GM23338 (cell line): Measurements from ENCODE around the gene LEMD2. TPM values are rescaled to one million over a fixed set of nuclear protein-coding genes. Genes with fewer than 3 reads are reported as not detected.

ENCODE experiments used
- ATAC-seq: fragments of 200-7000 bp; cut with Tn5 transposase; 3 replicates; pipeline ENCODE4 v1.9.1; 2020
- DNase-seq: peaks from one replicate; pipeline ENCODE4 v3.0.0-alpha.2; 2015; ENCODE audit warnings: low spot score
- H2AFZ ChIP-seq: fragments of 200-600 bp; sonication (generic); 2 replicates; pipeline ENCODE4 v1.8.0; 2016; ENCODE audit warnings: antibody characterized with exemption, mild to moderate bottlenecking, moderate library complexity
- H3F3A ChIP-seq: fragments of 200-600 bp; sonication (generic); replicated peaks from 2 replicates; pipeline ENCODE4 v1.8.0; 2017; ENCODE audit warnings: antibody characterized with exemption, mixed run types, low read depth
- H3K27ac ChIP-seq: fragments of 200-600 bp; sonication (generic); 2 replicates; pipeline ENCODE4 v1.6.1; 2016; ENCODE audit warnings: low read depth
- H3K27me3 ChIP-seq: fragments of 200-600 bp; sonication (generic); 2 replicates; pipeline ENCODE4 v1.8.0; 2016; ENCODE audit warnings: mild to moderate bottlenecking, mixed run types, moderate library complexity; ENCODE audit not compliant: insufficient read depth
- H3K36me3 ChIP-seq: fragments of 200-600 bp; sonication (generic); 2 replicates; pipeline ENCODE4 v1.8.0; 2016; ENCODE audit warnings: mild to moderate bottlenecking; ENCODE audit not compliant: insufficient read depth
- H3K4me1 ChIP-seq: fragments of 200-600 bp; sonication (generic); 2 replicates; pipeline ENCODE4 v1.8.0; 2016; ENCODE audit warnings: mild to moderate bottlenecking, moderate library complexity; ENCODE audit not compliant: insufficient read depth
- H3K4me2 ChIP-seq: fragments of 200-600 bp; sonication (generic); 2 replicates; pipeline ENCODE4 v1.7.1; 2017; ENCODE audit warnings: mixed run types
- H3K4me3 ChIP-seq: fragments of 200-600 bp; sonication (generic); 2 replicates; pipeline ENCODE4 v1.6.1; 2016; ENCODE audit warnings: mixed run types
- H3K79me2 ChIP-seq: fragments of 200-600 bp; sonication (generic); replicated peaks from 2 replicates; pipeline ENCODE4 v1.8.0; 2017; ENCODE audit warnings: mild to moderate bottlenecking; ENCODE audit not compliant: insufficient read depth
- H3K9me2 ChIP-seq: fragments of 200-600 bp; sonication (generic); 2 replicates; pipeline ENCODE4 v1.8.0; 2017; ENCODE audit not compliant: insufficient read depth
- H4K20me1 ChIP-seq: fragments of 200-600 bp; sonication (generic); replicated peaks from 2 replicates; pipeline ENCODE4 v1.8.0; 2017; ENCODE audit warnings: mild to moderate bottlenecking; ENCODE audit not compliant: insufficient read depth
- H3K27ac Mint-ChIP-seq: 2 replicates; pipeline ENCODE4 v1.8.0; 2020; ENCODE audit warnings: inconsistent platforms, mild to moderate bottlenecking, moderate library complexity, mixed read lengths
- H3K27me3 Mint-ChIP-seq: 3 replicates; pipeline ENCODE4 v1.8.0; 2022; ENCODE audit warnings: low read depth, mild to moderate bottlenecking, moderate library complexity, mixed read lengths, inconsistent platforms; ENCODE audit not compliant: insufficient read depth, poor library complexity
- H3K36me3 Mint-ChIP-seq: 3 replicates; pipeline ENCODE4 v1.8.0; 2021; ENCODE audit warnings: low read depth, mild to moderate bottlenecking, inconsistent platforms, moderate library complexity, mixed read lengths
- H3K4me1 Mint-ChIP-seq: 3 replicates; pipeline ENCODE4 v1.8.0; 2020; ENCODE audit warnings: mild to moderate bottlenecking, inconsistent platforms, mixed read lengths
- H3K4me3 Mint-ChIP-seq: 3 replicates; pipeline ENCODE4 v1.8.0; 2021; ENCODE audit warnings: moderate library complexity, mild to moderate bottlenecking, inconsistent platforms, mixed read lengths
- H3K9me3 Mint-ChIP-seq: 3 replicates; pipeline ENCODE4 v1.8.0; 2020; ENCODE audit warnings: moderate library complexity, mild to moderate bottlenecking, inconsistent platforms, mixed read lengths
- CREB1 ChIP-seq: fragments of 250-450 bp; sonication (Bioruptor Pico); IDR thresholded peaks from 2 replicates; pipeline ENCODE4 v1.5.0; 2020; ENCODE audit warnings: low read depth, mild to moderate bottlenecking, moderate library complexity
- CTCF ChIP-seq, 2 experiments: fragments of 200-600 bp in 1 of 2; sonication (generic) in 1 of 2; conservative IDR thresholded peaks; 2 replicates each; pipeline versions ENCODE4 v1.5.1 to v1.6.1; 2016 to 2017; ENCODE audit warnings: antibody characterized with exemption in 2 of 2, low read depth in 2 of 2, mild to moderate bottlenecking in 2 of 2, moderate library complexity in 1 of 2
- ETS1 ChIP-seq: IDR thresholded peaks from 2 replicates; pipeline ENCODE4 v1.6.1; 2016; ENCODE audit warnings: antibody characterized with exemption
- EZH2 ChIP-seq: fragments of 200-600 bp; sonication (generic); IDR thresholded peaks from one replicate; pipeline ENCODE4 v1.8.0; 2017; ENCODE audit warnings: antibody characterized with exemption, mild to moderate bottlenecking, low read depth; ENCODE audit not compliant: unreplicated experiment
- EZH2phosphoT487 ChIP-seq: fragments of 200-600 bp; sonication (generic); IDR thresholded peaks from one replicate; pipeline ENCODE4 v1.8.1; 2018; ENCODE audit warnings: antibody characterized with exemption; ENCODE audit not compliant: unreplicated experiment
- JUNB ChIP-seq: IDR thresholded peaks from one replicate; pipeline ENCODE4 v1.6.1; 2016; ENCODE audit warnings: antibody characterized with exemption; ENCODE audit not compliant: unreplicated experiment
- NANOG ChIP-seq: IDR thresholded peaks from 2 replicates; pipeline ENCODE4 v1.6.1; 2016; ENCODE audit warnings: antibody characterized with exemption, borderline replicate concordance
- POLR2AphosphoS5 ChIP-seq: IDR thresholded peaks from 2 replicates; pipeline ENCODE4 v1.6.1; 2016; ENCODE audit warnings: antibody characterized with exemption, low read depth
- REST ChIP-seq: IDR thresholded peaks from one replicate; pipeline ENCODE4 v1.6.1; 2018; ENCODE audit warnings: antibody characterized with exemption; ENCODE audit not compliant: unreplicated experiment
- STAT1 ChIP-seq: IDR thresholded peaks from one replicate; pipeline ENCODE4 v1.6.1; 2016; ENCODE audit warnings: antibody characterized with exemption; ENCODE audit not compliant: unreplicated experiment
- ZNF114 ChIP-seq: fragments of 250-450 bp; sonication (Bioruptor Pico); IDR thresholded peaks from 2 replicates; pipeline ENCODE4 v1.5.0; 2020; ENCODE audit warnings: mild to moderate bottlenecking, moderate library complexity
- ZNF331 ChIP-seq: fragments of 250-450 bp; sonication (Bioruptor Pico); IDR thresholded peaks from 2 replicates; pipeline ENCODE4 v1.5.0; 2020; ENCODE audit warnings: low read depth, mild to moderate bottlenecking, moderate library complexity
- ZNF462 ChIP-seq: fragments of 250-450 bp; sonication (Bioruptor Pico); IDR thresholded peaks from 2 replicates; pipeline ENCODE4 v1.5.0; 2020; ENCODE audit warnings: mild to moderate bottlenecking, moderate library complexity
- polyA plus RNA-seq: library from polyadenylated mRNA; unstranded; fragments of >200 nt; fragmentation: Nextera tagmentation; extraction: Ambion mirVana; gene quantifications from 2 replicates; pipeline ENCODE4 v1.2.1, GENCODE V29; 2016
- total RNA-seq: library from RNA; depleted of rRNA; stranded (reverse); fragments of >200 nt; shearing (Covaris generic); gene quantifications from 2 replicates; pipeline ENCODE4 v1.2.3, GENCODE V29; 2014

LEMD2 gene
- total and polyA plus RNA-seq, 2 experiments from 2014 or later, result 28.6 to 64.7 TPM

GRCh38 chr6:33732385-33732784, 56.5 kb downstream of the LEMD2 start:
- Mint-ChIP-seq H3K27ac (no peak overlapping the region), H3K4me1 (no peaks in the 10 kb centered on the region), H3K36me3 (no peaks in the 10 kb centered on the region), H3K4me3 (no peak overlapping the region), H3K27me3 (peaks cover 10% of the 10 kb centered on the region), H3K9me3 (no peaks in the 10 kb centered on the region)
- Histone ChIP-seq H3K4me3 (no peak overlapping the region), H3K9me2 (no peaks in the 10 kb centered on the region), H4K20me1 (no peaks in the 10 kb centered on the region), H3K27ac (no peak overlapping the region), H3K36me3 (no peaks in the 10 kb centered on the region; the same call in 1 of the 2 replicates), H3F3A (no peaks in the 10 kb centered on the region), H3K4me1 (no peaks in the 10 kb centered on the region), H3K79me2 (no peaks in the 10 kb centered on the region), H3K27me3 (no peaks in the 10 kb centered on the region), H3K4me2 (no peak overlapping the region), H2AFZ (no peak overlapping the region)
- no peak for DNase-seq
- no peak for TF ChIP-seq EZH2
- no peak for TF ChIP-seq ZNF331 (CRISPR knock-in tag)
- no peak for TF ChIP-seq STAT1
- no peak for TF ChIP-seq JUNB
- no peak for TF ChIP-seq POLR2AphosphoS5
- TF ChIP-seq CREB1 (CRISPR knock-in tag), result no peak
- TF ChIP-seq ZNF114 (CRISPR knock-in tag), result no peak
- no peak for TF ChIP-seq NANOG
- TF ChIP-seq ZNF462, result no peak
- no peak for TF ChIP-seq CTCF (conservative IDR thresholded peaks at IDR 0.05; ENCODE audit: low read depth in 2 of 2)
- no peak for TF ChIP-seq REST
- no peak for TF ChIP-seq ETS1
- TF ChIP-seq EZH2phosphoT487, result no peak
- no peak for ATAC-seq
